PFSK-1 (cell line): ENCODE data around the gene HYCC1.

Source experiments
- REST ChIP-seq, 2 experiments: IDR thresholded peaks; 2 replicates each; pipeline versions ENCODE4 v1.6.1 to v1.8.0; 2011 to 2012; ENCODE audit warnings: low read depth in 2 of 2, low read length in 2 of 2, control low read depth in 1 of 2, inconsistent platforms in 1 of 2, mild to moderate bottlenecking in 1 of 2, moderate library complexity in 1 of 2; ENCODE audit not compliant: insufficient read depth in 1 of 2
- SIN3A ChIP-seq: IDR thresholded peaks from 2 replicates; pipeline ENCODE4 v1.6.1; 2012; ENCODE audit warnings: mild to moderate bottlenecking, low read length, moderate library complexity, borderline replicate concordance; ENCODE audit not compliant: insufficient read depth
- TAF1 ChIP-seq: IDR thresholded peaks from 2 replicates; pipeline ENCODE4 v1.6.1; 2012; ENCODE audit warnings: low read length, control low read depth, borderline replicate concordance; ENCODE audit not compliant: insufficient read depth

GRCh38 chr7:23012908-23013714, 819 bp downstream of the HYCC1 start:
- no peak for TF ChIP-seq REST (IDR thresholded peaks at IDR 0.05; ENCODE audit: insufficient read depth in 1 of 2, low read depth in 2 of 2, low read length in 2 of 2)
- no peak for TF ChIP-seq TAF1
- TF ChIP-seq SIN3A: no peak
